Activated CD8-positive, alpha-beta T cell treated with anti-CD3 and anti-CD28 coated beads for 36 hours (primary cell): ENCODE measurements around the gene STXBP6. TPM values are rescaled to one million over a fixed set of nuclear protein-coding genes. Genes with fewer than 3 reads are reported as not detected.

Experiments
- ATAC-seq: fragments of 200-7000 bp; cut with Tn5 transposase; one replicate; pipeline ENCODE4 v1.10.0; 2021; ENCODE audit warnings: mild to moderate bottlenecking, moderate library complexity
- CTCF ChIA-PET: fragments of 350-600 bp; sonication (Branson Sonifier 250); formaldehyde crosslinking; loops from one replicate; lab custom pipeline; 2021; ENCODE audit warnings: antibody characterized with exemption; lab: Charles Lee
- POLR2A ChIA-PET: fragments of 350-600 bp; sonication (Branson Sonifier 250); formaldehyde crosslinking; loops from one replicate; lab custom pipeline; 2021; ENCODE audit warnings: antibody characterized with exemption; lab: Charles Lee
- DNase-seq: peaks from one replicate; pipeline ENCODE4 v3.0.0-alpha.2; 2020
- H3K27ac Mint-ChIP-seq: one replicate; pipeline ENCODE4 v1.8.0; 2021; ENCODE audit warnings: mild to moderate bottlenecking, mixed read lengths
- H3K27me3 Mint-ChIP-seq: one replicate; pipeline ENCODE4 v1.8.0; 2021; ENCODE audit warnings: mixed read lengths
- H3K36me3 Mint-ChIP-seq: one replicate; pipeline ENCODE4 v1.8.0; 2021; ENCODE audit warnings: low read depth, mixed read lengths
- H3K4me1 Mint-ChIP-seq: one replicate; pipeline ENCODE4 v1.8.0; 2021; ENCODE audit warnings: low read depth, mixed read lengths
- H3K4me3 Mint-ChIP-seq: one replicate; pipeline ENCODE4 v1.8.0; 2021; ENCODE audit warnings: mild to moderate bottlenecking, moderate library complexity, mixed read lengths
- H3K9me3 Mint-ChIP-seq: one replicate; pipeline ENCODE4 v1.8.0; 2021; ENCODE audit warnings: mixed read lengths
- intact Hi-C: fragments of 100-400 bp; cut with micrococcal nuclease; formaldehyde crosslinking; loops from one replicate; pipeline ENCODE4 v1.10.0; 2022
- total RNA-seq, 2 experiments: library from RNA; stranded (reverse); gene quantifications; one replicate each; pipeline ENCODE4 v1.2.3, GENCODE V29; 2021
- TF ChIP-seq, protein P1 (sequence below): fragments of 200-600 bp; IDR thresholded peaks from one replicate; pipeline ENCODE4 v1.8.0; 2022; ENCODE audit warnings: antibody characterized with exemption, mild to moderate bottlenecking

The STXBP6 gene
- total RNA-seq, 2 experiments from 2014 or later = not detected

DNA sequence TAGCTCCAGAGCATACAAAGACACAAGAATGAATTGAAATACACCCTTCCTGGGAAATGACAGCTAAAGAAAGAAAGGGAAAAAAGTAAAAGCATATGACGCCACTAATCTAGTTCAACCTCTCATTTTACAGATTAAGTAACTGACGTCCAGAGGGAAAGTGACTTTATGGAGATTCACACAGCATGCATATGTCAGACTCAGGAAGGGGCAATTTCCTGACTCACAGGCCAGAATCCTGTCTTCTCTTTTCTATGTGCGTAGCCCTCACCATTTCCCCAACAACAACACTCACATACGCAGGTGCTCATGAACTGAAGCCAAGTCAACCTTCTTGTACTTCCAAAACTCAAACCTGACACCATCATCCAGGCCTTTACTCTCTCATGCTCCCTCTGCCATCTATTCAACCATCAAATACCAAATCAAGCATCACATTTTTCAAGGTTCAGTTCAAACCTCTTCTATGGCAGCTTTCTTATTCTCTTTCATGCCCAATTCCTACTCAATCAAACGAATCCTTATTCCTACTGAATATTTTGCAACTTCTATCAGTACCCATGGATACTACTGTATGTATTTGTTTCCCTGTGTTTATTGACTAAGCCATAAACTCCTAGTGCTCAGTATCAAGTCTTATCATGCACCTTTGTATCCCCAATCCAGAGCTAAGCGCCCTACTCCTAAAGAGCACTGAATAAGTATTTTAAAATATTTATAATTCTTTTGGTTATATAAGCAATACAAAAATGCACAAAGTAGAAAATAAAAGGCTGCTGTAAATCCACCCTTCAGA is 52.8 kb downstream of the STXBP6 start:
- DNase-seq = no peak
- peaks cover 2% of the 10 kb centered on the region for H3K27me3 Mint-ChIP-seq
- ChIA-PET POLR2A (no interaction called here), CTCF (no interaction called here)
- TF ChIP-seq, protein P1, sequence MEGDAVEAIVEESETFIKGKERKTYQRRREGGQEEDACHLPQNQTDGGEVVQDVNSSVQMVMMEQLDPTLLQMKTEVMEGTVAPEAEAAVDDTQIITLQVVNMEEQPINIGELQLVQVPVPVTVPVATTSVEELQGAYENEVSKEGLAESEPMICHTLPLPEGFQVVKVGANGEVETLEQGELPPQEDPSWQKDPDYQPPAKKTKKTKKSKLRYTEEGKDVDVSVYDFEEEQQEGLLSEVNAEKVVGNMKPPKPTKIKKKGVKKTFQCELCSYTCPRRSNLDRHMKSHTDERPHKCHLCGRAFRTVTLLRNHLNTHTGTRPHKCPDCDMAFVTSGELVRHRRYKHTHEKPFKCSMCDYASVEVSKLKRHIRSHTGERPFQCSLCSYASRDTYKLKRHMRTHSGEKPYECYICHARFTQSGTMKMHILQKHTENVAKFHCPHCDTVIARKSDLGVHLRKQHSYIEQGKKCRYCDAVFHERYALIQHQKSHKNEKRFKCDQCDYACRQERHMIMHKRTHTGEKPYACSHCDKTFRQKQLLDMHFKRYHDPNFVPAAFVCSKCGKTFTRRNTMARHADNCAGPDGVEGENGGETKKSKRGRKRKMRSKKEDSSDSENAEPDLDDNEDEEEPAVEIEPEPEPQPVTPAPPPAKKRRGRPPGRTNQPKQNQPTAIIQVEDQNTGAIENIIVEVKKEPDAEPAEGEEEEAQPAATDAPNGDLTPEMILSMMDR = no peak
- no peak overlapping the region for H3K27ac Mint-ChIP-seq
- no peaks in the 10 kb centered on the region for H3K4me1 Mint-ChIP-seq
- no peaks in the 10 kb centered on the region for H3K9me3 Mint-ChIP-seq
- intact Hi-C loops = no loop called here
- ATAC-seq = no peak
- H3K36me3 Mint-ChIP-seq = no peaks in the 10 kb centered on the region
- H3K4me3 Mint-ChIP-seq = no peak overlapping the region

DNA sequence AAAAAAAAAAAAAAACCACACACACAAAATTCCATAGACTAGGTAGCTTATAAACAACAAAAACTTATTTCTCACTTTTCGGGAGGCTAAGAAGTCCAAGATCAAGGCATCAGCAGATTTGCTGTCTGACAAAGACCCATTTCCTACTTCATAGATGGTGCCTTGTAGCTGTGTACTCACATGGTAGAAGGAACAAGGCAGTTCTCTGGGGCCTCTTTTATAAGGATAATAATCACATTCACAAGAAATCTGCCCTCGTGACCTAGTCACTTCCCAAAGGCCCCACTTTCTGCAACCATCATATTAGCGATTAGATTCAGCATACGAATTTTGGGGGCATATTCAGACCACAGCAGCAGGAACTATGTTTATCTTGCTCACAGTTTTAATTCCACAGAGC is 54.9 kb downstream of the STXBP6 start:
- intact Hi-C loops = no loop called here
- Mint-ChIP-seq H3K4me1 (no peaks in the 10 kb centered on the region), H3K4me3 (no peak overlapping the region), H3K9me3 (no peaks in the 10 kb centered on the region), H3K27me3 (peaks cover 2% of the 10 kb centered on the region), H3K36me3 (no peaks in the 10 kb centered on the region), H3K27ac (no peak overlapping the region)
- no peak for ATAC-seq
- DNase-seq = no peak
- POLR2A ChIA-PET = no interaction called here
- TF ChIP-seq, protein P1 = no peak
- CTCF ChIA-PET = no interaction called here

DNA sequence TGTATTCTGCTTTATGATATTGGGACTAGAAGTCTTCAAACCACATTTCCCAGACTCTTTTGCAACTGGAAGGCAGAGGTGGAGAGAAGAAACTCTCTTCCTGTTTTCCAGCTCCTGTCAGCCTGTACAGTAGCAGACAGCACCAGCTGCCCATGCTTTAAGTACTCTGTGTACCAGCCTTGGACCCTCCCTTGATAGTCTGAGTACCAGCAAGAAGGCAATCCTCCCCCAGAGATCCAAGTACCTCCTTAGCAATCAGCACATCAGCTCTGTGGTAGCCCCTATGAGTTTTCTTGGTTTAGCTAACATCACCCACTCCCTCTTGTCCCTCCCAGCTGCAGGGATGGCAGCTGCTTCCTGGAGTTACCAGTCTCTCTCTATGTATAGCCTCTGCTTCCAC is 56.3 kb downstream of the STXBP6 start:
- no peak overlapping the region for H3K4me3 Mint-ChIP-seq
- intact Hi-C loops = no loop called here

DNA sequence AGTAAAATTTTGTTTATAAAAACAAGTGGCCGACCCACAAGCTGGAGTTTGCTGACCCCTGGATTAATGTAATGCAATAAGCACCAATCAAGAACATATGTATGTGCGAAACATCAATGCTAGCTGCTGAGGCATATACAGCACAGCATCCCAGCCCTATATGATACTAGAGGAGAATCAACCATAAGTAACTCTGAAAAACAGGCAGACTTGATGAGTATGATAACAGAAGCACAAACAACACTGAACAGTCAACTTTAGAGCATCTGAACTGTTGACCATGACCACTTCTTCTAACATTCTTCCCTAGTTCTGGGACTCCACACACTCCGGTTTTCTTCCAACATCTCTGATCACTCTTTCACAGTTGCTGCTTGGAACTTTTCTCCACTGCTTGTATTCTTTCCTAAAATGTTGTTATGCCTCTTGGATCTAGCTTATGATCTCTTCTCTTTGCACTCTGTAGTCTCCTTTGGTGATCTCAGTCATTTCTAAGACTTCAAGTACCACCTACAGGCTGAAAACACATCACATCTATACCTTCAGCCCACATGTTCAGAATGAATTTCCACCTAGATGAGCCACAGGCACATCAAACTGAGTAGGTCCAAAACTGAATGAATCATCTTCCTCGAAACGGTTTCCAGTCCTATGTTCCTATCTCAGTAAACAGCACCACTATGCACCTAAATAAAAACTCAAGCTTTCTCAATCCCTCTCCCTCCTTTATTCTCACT is 57.2 kb downstream of the STXBP6 start:
- ChIA-PET POLR2A (no interaction called here), CTCF (interaction anchor here (1.3 to 1.6 kb wide), 2 partner anchors 49 to 282 kb away, joined by 3 to 5 read pairs; no protein-coding TSS in a partner anchor)
- intact Hi-C loops = no loop called here
- Mint-ChIP-seq H3K9me3 (no peaks in the 10 kb centered on the region), H3K4me3 (no peak overlapping the region), H3K36me3 (no peaks in the 10 kb centered on the region), H3K27ac (no peak overlapping the region), H3K27me3 (peaks cover 2% of the 10 kb centered on the region), H3K4me1 (no peaks in the 10 kb centered on the region)
- DNase-seq = no peak
- peak; percentile 30 for ATAC-seq
- TF ChIP-seq, protein P1 = no peak

More for the DNA sequence above, 56.3 kb downstream of the STXBP6 start:
- Mint-ChIP-seq H3K9me3 (no peaks in the 10 kb centered on the region), H3K27me3 (peaks cover 2% of the 10 kb centered on the region), H3K36me3 (no peaks in the 10 kb centered on the region), H3K27ac (no peak overlapping the region), H3K4me1 (no peaks in the 10 kb centered on the region)
- ChIA-PET CTCF (interaction anchor here (1.0 kb wide), 1 partner anchor 283 kb away, joined by 4 read pairs; no protein-coding TSS in a partner anchor), POLR2A (no interaction called here)
- DNase-seq (no peak), ATAC-seq (no peak)
- TF ChIP-seq, protein P1 = no peak

DNA sequence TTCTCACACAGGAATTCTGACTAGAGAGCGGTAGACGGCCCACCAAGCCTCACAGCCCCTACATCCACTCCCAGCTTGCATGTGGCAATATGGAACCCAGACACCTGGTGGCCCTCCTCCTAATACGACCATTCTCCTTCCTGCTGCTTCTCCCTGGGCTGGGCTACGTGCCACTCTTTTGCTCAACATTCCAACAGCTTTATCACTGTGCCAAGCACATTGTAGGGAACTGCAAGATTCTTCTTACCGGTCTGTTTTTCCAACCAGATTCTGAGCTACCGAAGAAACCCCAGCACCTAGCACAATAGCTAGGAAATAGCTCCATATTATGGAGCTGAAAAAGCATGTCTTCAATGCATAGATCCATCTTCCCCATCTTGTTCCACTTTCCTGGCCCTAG is 58.1 kb downstream of the STXBP6 start:
- no peak overlapping the region for H3K4me3 Mint-ChIP-seq
- ChIA-PET CTCF (interaction anchor here (1.3 to 1.6 kb wide), 2 partner anchors 50 to 281 kb away, joined by 3 to 5 read pairs; no protein-coding TSS in a partner anchor), POLR2A (no interaction called here)
- DNase-seq (no peak), ATAC-seq (no peak)
- H3K27me3 Mint-ChIP-seq = peaks cover under 1% of the 10 kb centered on the region
- intact Hi-C loops = no loop called here
- H3K36me3 Mint-ChIP-seq = no peaks in the 10 kb centered on the region
- no peaks in the 10 kb centered on the region for H3K4me1 Mint-ChIP-seq
- H3K27ac Mint-ChIP-seq = no peak overlapping the region
- H3K9me3 Mint-ChIP-seq = no peaks in the 10 kb centered on the region
- TF ChIP-seq, protein P1 = no peak
